Activated CD8-positive, alpha-beta memory T cell treated with anti-CD3 and anti-CD28 coated beads, Interleukin-2, amount 10 ng/mL, durations not matched to agents 7 days and 5 days (primary cell): ENCODE measurements around the gene G2E3. TPM values are rescaled to one million over a fixed set of nuclear protein-coding genes. Genes with fewer than 3 reads are reported as not detected.
"Not testable (repeated sequence)": the region's sequence is repeated elsewhere in the genome, so short reads cannot be mapped to it uniquely, and the experiment has no call there.

Experiments used
- ATAC-seq: fragments of 150-1000 bp; cut with Tn5 transposase; one replicate; pipeline ENCODE4 v1.10.0; 2021; ENCODE audit warnings: moderate library complexity
- CTCF ChIA-PET: fragments of 350-600 bp; sonication (Branson Sonifier 250); formaldehyde crosslinking; loops from one replicate; lab custom pipeline; 2021; ENCODE audit warnings: antibody characterized with exemption; lab: Charles Lee
- DNase-seq: peaks from one replicate; pipeline ENCODE4 v3.0.0-alpha.2; 2020
- H3K27ac Mint-ChIP-seq: one replicate; pipeline ENCODE4 v1.8.0; 2021; ENCODE audit warnings: mild to moderate bottlenecking, mixed read lengths
- H3K27me3 Mint-ChIP-seq: one replicate; pipeline ENCODE4 v1.8.0; 2021; ENCODE audit warnings: mixed read lengths
- H3K36me3 Mint-ChIP-seq: one replicate; pipeline ENCODE4 v1.8.0; 2021; ENCODE audit warnings: mild to moderate bottlenecking, mixed read lengths
- H3K4me1 Mint-ChIP-seq: one replicate; pipeline ENCODE4 v1.8.0; 2021; ENCODE audit warnings: mixed read lengths
- H3K4me3 Mint-ChIP-seq: one replicate; pipeline ENCODE4 v1.8.0; 2021; ENCODE audit warnings: mild to moderate bottlenecking, moderate library complexity, mixed read lengths
- H3K9me3 Mint-ChIP-seq: one replicate; pipeline ENCODE4 v1.8.0; 2022; ENCODE audit warnings: low read depth, mixed read lengths
- total RNA-seq, 2 experiments: library from RNA; stranded (reverse); gene quantifications; one replicate each; pipeline ENCODE4 v1.2.3, GENCODE V29; 2021

Gene G2E3
- total RNA-seq, 2 experiments from 2014 or later: 36.2 to 37.7 TPM

- peaks cover 42% of the 10 kb centered on the region for H3K36me3 Mint-ChIP-seq
- DNase-seq: no peak
- no peaks in the 10 kb centered on the region for H3K9me3 Mint-ChIP-seq
- H3K4me3 Mint-ChIP-seq: no peak overlapping the region
- no peak for ATAC-seq
- H3K4me1 Mint-ChIP-seq: peaks cover 50% of the 10 kb centered on the region
- CTCF ChIA-PET: no interaction called here
- no peak overlapping the region for H3K27ac Mint-ChIP-seq
- no peaks in the 10 kb centered on the region for H3K27me3 Mint-ChIP-seq
Observed at GRCh38 chr14:30572237-30572636, 13.3 kb downstream of the G2E3 start.

- Mint-ChIP-seq H3K27ac (no peak overlapping the region), H3K4me1 (peaks cover 50% of the 10 kb centered on the region), H3K27me3 (no peaks in the 10 kb centered on the region), H3K4me3 (no peak overlapping the region), H3K36me3 (peaks cover 42% of the 10 kb centered on the region), H3K9me3 (no peaks in the 10 kb centered on the region)
- CTCF ChIA-PET: no interaction called here
- DNase-seq (no peak), ATAC-seq (no peak)
Observed at GRCh38 chr14:30572771-30573170, 13.8 kb downstream of the G2E3 start.

GRCh38 chr14:30573226-30573814 is 14.4 kb downstream of the G2E3 start:
- ATAC-seq (no peak), DNase-seq (no peak)
- CTCF ChIA-PET: no interaction called here
- Mint-ChIP-seq H3K9me3 (no peaks in the 10 kb centered on the region), H3K36me3 (peaks cover 43% of the 10 kb centered on the region), H3K4me3 (no peak overlapping the region), H3K27me3 (no peaks in the 10 kb centered on the region), H3K4me1 (peaks cover 44% of the 10 kb centered on the region), H3K27ac (no peak overlapping the region)

GRCh38 chr14:30573966-30574365 is 15.0 kb downstream of the G2E3 start:
- no peaks in the 10 kb centered on the region for H3K27me3 Mint-ChIP-seq
- H3K4me3 Mint-ChIP-seq: no peak overlapping the region
- peaks cover 46% of the 10 kb centered on the region for H3K36me3 Mint-ChIP-seq
- ATAC-seq (no peak), DNase-seq (no peak)
- H3K4me1 Mint-ChIP-seq: peaks cover 43% of the 10 kb centered on the region
- CTCF ChIA-PET: no interaction called here
- no peak overlapping the region for H3K27ac Mint-ChIP-seq
- H3K9me3 Mint-ChIP-seq: no peaks in the 10 kb centered on the region

GRCh38 chr14:30574777-30575176 is 15.8 kb downstream of the G2E3 start:
- CTCF ChIA-PET, DNase-seq, ATAC-seq, H3K27ac Mint-ChIP-seq, H3K4me3 Mint-ChIP-seq, H3K27me3 Mint-ChIP-seq, H3K9me3 Mint-ChIP-seq: not testable (repeated sequence)
- peaks cover 46% of the 10 kb centered on the region for H3K36me3 Mint-ChIP-seq
- H3K4me1 Mint-ChIP-seq: peaks cover 38% of the 10 kb centered on the region

- H3K27me3 Mint-ChIP-seq: not testable (repeated sequence)
Observed at GRCh38 chr14:30576333-30576732, 17.4 kb downstream of the G2E3 start.

GRCh38 chr14:30580616-30581282 is 21.8 kb downstream of the G2E3 start:
- ATAC-seq (no peak), DNase-seq (no peak)
- no peak overlapping the region for H3K4me3 Mint-ChIP-seq
- peaks cover 56% of the 10 kb centered on the region for H3K36me3 Mint-ChIP-seq
- H3K4me1 Mint-ChIP-seq: peaks cover 14% of the 10 kb centered on the region
- no peaks in the 10 kb centered on the region for H3K27me3 Mint-ChIP-seq
- CTCF ChIA-PET: no interaction called here
- no peak overlapping the region for H3K27ac Mint-ChIP-seq
- H3K9me3 Mint-ChIP-seq: peaks cover 16% of the 10 kb centered on the region

More at GRCh38 chr14:30576333-30576732, 17.4 kb downstream of the G2E3 start:
- ATAC-seq, H3K4me3 Mint-ChIP-seq, DNase-seq, H3K27ac Mint-ChIP-seq, H3K9me3 Mint-ChIP-seq, CTCF ChIA-PET: not testable (repeated sequence)
- Mint-ChIP-seq H3K36me3 (peaks cover 42% of the 10 kb centered on the region), H3K4me1 (peaks cover 24% of the 10 kb centered on the region)

GRCh38 chr14:30581283-30581625 is 22.3 kb downstream of the G2E3 start:
- H3K27me3 Mint-ChIP-seq: no peaks in the 10 kb centered on the region
- peaks cover 56% of the 10 kb centered on the region for H3K36me3 Mint-ChIP-seq
- DNase-seq (no peak), ATAC-seq (no peak)
- CTCF ChIA-PET: no interaction called here
- H3K9me3 Mint-ChIP-seq: peaks cover 16% of the 10 kb centered on the region
- no peak overlapping the region for H3K27ac Mint-ChIP-seq
- peaks cover 13% of the 10 kb centered on the region for H3K4me1 Mint-ChIP-seq
- H3K4me3 Mint-ChIP-seq: no peak overlapping the region

- peaks cover 14% of the 10 kb centered on the region for H3K4me1 Mint-ChIP-seq
- ATAC-seq: no peak
- H3K4me3 Mint-ChIP-seq: no peak overlapping the region
- peaks cover 16% of the 10 kb centered on the region for H3K9me3 Mint-ChIP-seq
- peaks cover 58% of the 10 kb centered on the region for H3K36me3 Mint-ChIP-seq
- CTCF ChIA-PET: interaction anchor here (0.5 kb wide), 1 partner anchor 11 kb away, joined by 3 read pairs; no protein-coding TSS in a partner anchor
- no peak for DNase-seq
- H3K27ac Mint-ChIP-seq: no peak overlapping the region
- H3K27me3 Mint-ChIP-seq: no peaks in the 10 kb centered on the region
Observed at GRCh38 chr14:30582376-30582775, 23.4 kb downstream of the G2E3 start.

GRCh38 chr14:30584058-30584630 is 25.2 kb downstream of the G2E3 start:
- DNase-seq: no peak
- CTCF ChIA-PET: no interaction called here
- peaks cover 16% of the 10 kb centered on the region for H3K9me3 Mint-ChIP-seq
- H3K27me3 Mint-ChIP-seq: no peaks in the 10 kb centered on the region
- H3K27ac Mint-ChIP-seq: no peak overlapping the region
- no peak overlapping the region for H3K4me3 Mint-ChIP-seq
- no peak for ATAC-seq
- H3K4me1 Mint-ChIP-seq: peaks cover 13% of the 10 kb centered on the region
- H3K36me3 Mint-ChIP-seq: peaks cover 57% of the 10 kb centered on the region

- Mint-ChIP-seq H3K27ac (no peak overlapping the region), H3K4me3 (no peak overlapping the region), H3K36me3 (peaks cover 67% of the 10 kb centered on the region), H3K9me3 (peaks cover 16% of the 10 kb centered on the region), H3K4me1 (peaks cover 13% of the 10 kb centered on the region), H3K27me3 (no peaks in the 10 kb centered on the region)
- DNase-seq: no peak
- CTCF ChIA-PET: interaction anchor here (0.9 kb wide), 1 partner anchor 15 kb away, joined by 3 read pairs; no protein-coding TSS in a partner anchor
- no peak for ATAC-seq
Observed at GRCh38 chr14:30585204-30585603, 26.2 kb downstream of the G2E3 start.

GRCh38 chr14:30587141-30587540 is 28.2 kb downstream of the G2E3 start:
- Mint-ChIP-seq H3K9me3 (peaks cover 16% of the 10 kb centered on the region), H3K27me3 (no peaks in the 10 kb centered on the region), H3K4me3 (no peak overlapping the region), H3K4me1 (peaks cover 13% of the 10 kb centered on the region), H3K36me3 (peaks cover 71% of the 10 kb centered on the region), H3K27ac (no peak overlapping the region)
- ATAC-seq (no peak), DNase-seq (no peak)
- CTCF ChIA-PET: no interaction called here

GRCh38 chr14:30588873-30589272 is 29.9 kb downstream of the G2E3 start:
- CTCF ChIA-PET: no interaction called here
- Mint-ChIP-seq H3K27me3 (no peaks in the 10 kb centered on the region), H3K27ac (no peak overlapping the region), H3K9me3 (peaks cover 10% of the 10 kb centered on the region), H3K4me1 (peaks cover 13% of the 10 kb centered on the region), H3K4me3 (no peak overlapping the region), H3K36me3 (peaks cover 57% of the 10 kb centered on the region)
- ATAC-seq: no peak
- DNase-seq: no peak

- CTCF ChIA-PET: no interaction called here
- DNase-seq (no peak), ATAC-seq (no peak)
- no peak overlapping the region for H3K27ac Mint-ChIP-seq
- no peaks in the 10 kb centered on the region for H3K9me3 Mint-ChIP-seq
- H3K4me3 Mint-ChIP-seq: no peak overlapping the region
- peaks cover 33% of the 10 kb centered on the region for H3K36me3 Mint-ChIP-seq
- H3K4me1 Mint-ChIP-seq: peaks cover 3% of the 10 kb centered on the region
- no peaks in the 10 kb centered on the region for H3K27me3 Mint-ChIP-seq
Observed at GRCh38 chr14:30596935-30597334, 38.0 kb downstream of the G2E3 start.
